ENCODE results near the gene RPE65. TPM values are rescaled to one million over a fixed set of nuclear protein-coding genes. Genes with fewer than 3 reads are reported as not detected.

Gene RPE65
- total RNA-seq, 1 experiment from 2014 or later = not detected

DNA sequence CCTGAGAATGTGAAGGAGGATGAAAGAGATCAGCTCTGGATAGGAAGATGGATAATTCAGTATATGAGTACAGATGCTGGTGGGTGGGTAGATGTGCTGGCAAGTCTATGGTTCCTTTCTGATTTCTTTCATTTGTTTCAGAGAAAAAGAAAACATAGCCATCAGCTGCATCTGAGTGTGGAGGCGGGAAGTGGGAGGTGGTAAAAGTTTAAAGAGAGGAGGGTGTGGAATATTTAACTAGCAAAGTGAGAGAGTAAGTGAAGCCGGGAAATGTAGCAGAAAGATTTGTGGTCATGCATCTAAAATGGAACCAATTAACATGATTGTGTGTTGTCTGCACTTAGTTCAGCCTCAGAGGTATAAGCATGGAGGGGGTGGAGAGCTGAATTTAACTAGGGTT, 16.4 kb downstream of the RPE65 start:
- Histone ChIP-seq H3K36me3 (ENCODE audit: control insufficient read depth, insufficient read depth, low read length) (no peaks in the 10 kb centered on the region), H3K27me3 (ENCODE audit: control insufficient read depth, insufficient read depth, low read length) (no peaks in the 10 kb centered on the region; the same call in none of the 2 replicates), H3K27ac (ENCODE audit: low read length) (no peak overlapping the region), H3K4me1 (ENCODE audit: control insufficient read depth, insufficient read depth, low read length) (no peaks in the 10 kb centered on the region), H3K9me3 (ENCODE audit: control insufficient read depth, insufficient read depth, low read depth, low read length) (no peaks in the 10 kb centered on the region), H3K4me3 (ENCODE audit: low read depth in 2 of 2, low read length in 2 of 2) (no peak overlapping the region)
- in situ Hi-C loops (cut with HindIII; ENCODE audit: low pct_unique_long_range_greater_than_20kb, low sequenced_read_pairs) = no loop called here
- ATAC-seq (no peak), DNase-seq (ENCODE audit: low read depth, low spot score) (no peak)
- TF ChIP-seq, protein P1, sequence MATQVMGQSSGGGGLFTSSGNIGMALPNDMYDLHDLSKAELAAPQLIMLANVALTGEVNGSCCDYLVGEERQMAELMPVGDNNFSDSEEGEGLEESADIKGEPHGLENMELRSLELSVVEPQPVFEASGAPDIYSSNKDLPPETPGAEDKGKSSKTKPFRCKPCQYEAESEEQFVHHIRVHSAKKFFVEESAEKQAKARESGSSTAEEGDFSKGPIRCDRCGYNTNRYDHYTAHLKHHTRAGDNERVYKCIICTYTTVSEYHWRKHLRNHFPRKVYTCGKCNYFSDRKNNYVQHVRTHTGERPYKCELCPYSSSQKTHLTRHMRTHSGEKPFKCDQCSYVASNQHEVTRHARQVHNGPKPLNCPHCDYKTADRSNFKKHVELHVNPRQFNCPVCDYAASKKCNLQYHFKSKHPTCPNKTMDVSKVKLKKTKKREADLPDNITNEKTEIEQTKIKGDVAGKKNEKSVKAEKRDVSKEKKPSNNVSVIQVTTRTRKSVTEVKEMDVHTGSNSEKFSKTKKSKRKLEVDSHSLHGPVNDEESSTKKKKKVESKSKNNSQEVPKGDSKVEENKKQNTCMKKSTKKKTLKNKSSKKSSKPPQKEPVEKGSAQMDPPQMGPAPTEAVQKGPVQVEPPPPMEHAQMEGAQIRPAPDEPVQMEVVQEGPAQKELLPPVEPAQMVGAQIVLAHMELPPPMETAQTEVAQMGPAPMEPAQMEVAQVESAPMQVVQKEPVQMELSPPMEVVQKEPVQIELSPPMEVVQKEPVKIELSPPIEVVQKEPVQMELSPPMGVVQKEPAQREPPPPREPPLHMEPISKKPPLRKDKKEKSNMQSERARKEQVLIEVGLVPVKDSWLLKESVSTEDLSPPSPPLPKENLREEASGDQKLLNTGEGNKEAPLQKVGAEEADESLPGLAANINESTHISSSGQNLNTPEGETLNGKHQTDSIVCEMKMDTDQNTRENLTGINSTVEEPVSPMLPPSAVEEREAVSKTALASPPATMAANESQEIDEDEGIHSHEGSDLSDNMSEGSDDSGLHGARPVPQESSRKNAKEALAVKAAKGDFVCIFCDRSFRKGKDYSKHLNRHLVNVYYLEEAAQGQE (IDR thresholded peaks at IDR 0.05; ENCODE audit: insufficient read depth in 1 of 2, low read depth in 2 of 2, low read length in 1 of 2) = no peak
- TF ChIP-seq POLR2AphosphoS5 (IDR thresholded peaks at IDR 0.05; ENCODE audit: low read depth, low read length) = no peak
- TF ChIP-seq SIN3A (IDR thresholded peaks at IDR 0.05; ENCODE audit: borderline replicate concordance, insufficient read depth, low read depth, low read length) = no peak
- POLR2A ChIA-PET = no interaction called here
- no TSS peak for BruUV-seq (replicated peaks)
- CTCF ChIA-PET = no interaction called here
- intact Hi-C loops (cut with micrococcal nuclease; ENCODE audit: unreplicated experiment) = no loop called here

DNA sequence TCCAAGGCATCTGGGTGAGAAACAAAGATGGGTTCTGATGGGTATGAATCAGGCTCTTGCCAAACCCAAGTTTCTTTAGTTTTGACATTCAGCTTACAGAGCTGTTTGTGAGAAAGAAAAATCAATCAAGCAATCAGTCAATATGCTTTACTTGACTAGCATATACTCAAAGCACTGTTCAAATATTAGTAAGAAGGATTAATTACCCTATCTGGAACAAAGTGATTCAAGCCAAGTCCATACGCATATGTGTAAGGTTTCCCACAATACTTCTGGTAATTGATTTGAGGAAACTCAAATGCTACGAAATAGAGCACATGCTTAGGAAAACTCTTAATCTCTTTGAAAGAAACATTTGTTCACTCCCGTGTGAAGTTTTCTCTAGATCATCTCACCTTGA, 18.7 kb downstream of the RPE65 start:
- no TSS peak for BruUV-seq (replicated peaks)
- intact Hi-C loops (cut with micrococcal nuclease; ENCODE audit: unreplicated experiment) (no loop called here), in situ Hi-C loops (cut with HindIII; ENCODE audit: low pct_unique_long_range_greater_than_20kb, low sequenced_read_pairs) (no loop called here)
- Histone ChIP-seq H3K27ac (ENCODE audit: low read length) (no peak overlapping the region), H3K36me3 (ENCODE audit: control insufficient read depth, insufficient read depth, low read length) (no peaks in the 10 kb centered on the region), H3K4me1 (ENCODE audit: control insufficient read depth, insufficient read depth, low read length) (no peaks in the 10 kb centered on the region), H3K27me3 (ENCODE audit: control insufficient read depth, insufficient read depth, low read length) (no peaks in the 10 kb centered on the region; the same call in none of the 2 replicates), H3K4me3 (ENCODE audit: low read depth in 2 of 2, low read length in 2 of 2) (no peak overlapping the region), H3K9me3 (ENCODE audit: control insufficient read depth, insufficient read depth, low read depth, low read length) (no peaks in the 10 kb centered on the region)
- ChIA-PET CTCF (no interaction called here), POLR2A (no interaction called here)
- no peak for ATAC-seq
- TF ChIP-seq POLR2AphosphoS5 (IDR thresholded peaks at IDR 0.05; ENCODE audit: low read depth, low read length) (no peak), SIN3A (IDR thresholded peaks at IDR 0.05; ENCODE audit: borderline replicate concordance, insufficient read depth, low read depth, low read length) (no peak), TCF7L2 (IDR thresholded peaks at IDR 0.05; ENCODE audit: low read depth, low read length) (no peak)
- TF ChIP-seq, protein P2, sequence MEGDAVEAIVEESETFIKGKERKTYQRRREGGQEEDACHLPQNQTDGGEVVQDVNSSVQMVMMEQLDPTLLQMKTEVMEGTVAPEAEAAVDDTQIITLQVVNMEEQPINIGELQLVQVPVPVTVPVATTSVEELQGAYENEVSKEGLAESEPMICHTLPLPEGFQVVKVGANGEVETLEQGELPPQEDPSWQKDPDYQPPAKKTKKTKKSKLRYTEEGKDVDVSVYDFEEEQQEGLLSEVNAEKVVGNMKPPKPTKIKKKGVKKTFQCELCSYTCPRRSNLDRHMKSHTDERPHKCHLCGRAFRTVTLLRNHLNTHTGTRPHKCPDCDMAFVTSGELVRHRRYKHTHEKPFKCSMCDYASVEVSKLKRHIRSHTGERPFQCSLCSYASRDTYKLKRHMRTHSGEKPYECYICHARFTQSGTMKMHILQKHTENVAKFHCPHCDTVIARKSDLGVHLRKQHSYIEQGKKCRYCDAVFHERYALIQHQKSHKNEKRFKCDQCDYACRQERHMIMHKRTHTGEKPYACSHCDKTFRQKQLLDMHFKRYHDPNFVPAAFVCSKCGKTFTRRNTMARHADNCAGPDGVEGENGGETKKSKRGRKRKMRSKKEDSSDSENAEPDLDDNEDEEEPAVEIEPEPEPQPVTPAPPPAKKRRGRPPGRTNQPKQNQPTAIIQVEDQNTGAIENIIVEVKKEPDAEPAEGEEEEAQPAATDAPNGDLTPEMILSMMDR (IDR thresholded peaks at IDR 0.05) = no peak
- TF ChIP-seq, protein P1 (IDR thresholded peaks at IDR 0.05; ENCODE audit: insufficient read depth in 1 of 2, low read depth in 2 of 2, low read length in 1 of 2) = no peak
- DNase-seq (ENCODE audit: low read depth, low spot score) = no peak
